Measurements from ENCODE around the gene TAF13.

GRCh38 chr1:109120356-109120755 is 44.6 kb upstream of the TAF13 start:
- TF ChIP-seq, protein P1, sequence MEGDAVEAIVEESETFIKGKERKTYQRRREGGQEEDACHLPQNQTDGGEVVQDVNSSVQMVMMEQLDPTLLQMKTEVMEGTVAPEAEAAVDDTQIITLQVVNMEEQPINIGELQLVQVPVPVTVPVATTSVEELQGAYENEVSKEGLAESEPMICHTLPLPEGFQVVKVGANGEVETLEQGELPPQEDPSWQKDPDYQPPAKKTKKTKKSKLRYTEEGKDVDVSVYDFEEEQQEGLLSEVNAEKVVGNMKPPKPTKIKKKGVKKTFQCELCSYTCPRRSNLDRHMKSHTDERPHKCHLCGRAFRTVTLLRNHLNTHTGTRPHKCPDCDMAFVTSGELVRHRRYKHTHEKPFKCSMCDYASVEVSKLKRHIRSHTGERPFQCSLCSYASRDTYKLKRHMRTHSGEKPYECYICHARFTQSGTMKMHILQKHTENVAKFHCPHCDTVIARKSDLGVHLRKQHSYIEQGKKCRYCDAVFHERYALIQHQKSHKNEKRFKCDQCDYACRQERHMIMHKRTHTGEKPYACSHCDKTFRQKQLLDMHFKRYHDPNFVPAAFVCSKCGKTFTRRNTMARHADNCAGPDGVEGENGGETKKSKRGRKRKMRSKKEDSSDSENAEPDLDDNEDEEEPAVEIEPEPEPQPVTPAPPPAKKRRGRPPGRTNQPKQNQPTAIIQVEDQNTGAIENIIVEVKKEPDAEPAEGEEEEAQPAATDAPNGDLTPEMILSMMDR (IDR thresholded peaks at IDR 0.05; ENCODE audit: low read length) = no peak
- TF ChIP-seq EZH2 (IDR thresholded peaks at IDR 0.05; ENCODE audit: borderline replicate concordance, low read length) = no peak

Data from OCI-LY1 (cell line).